NK-92 treated with Interleukin-12 subunit alpha and Interleukin-12 subunit beta, amount 100 ng/mL, for 24 hours (cell line): Measurements from ENCODE around the gene PSPN.
"Not testable (repeated sequence)": the region's sequence is repeated elsewhere in the genome, so short reads cannot be mapped to it uniquely, and the experiment has no call there.

Source experiments
- DNase-seq: peaks from one replicate; lab custom pipeline; 2025; lab: John Stamatoyannopoulos, UW

PSPN gene

GRCh38 chr19:6373096-6373812 lies 2.5 kb downstream of the PSPN start:
- peak; percentile 99 for DNase-seq

- peak; percentile 96 for DNase-seq
Observed at GRCh38 chr19:6372594-6373095, 3.1 kb downstream of the PSPN start, which contains the start of gene ALKBH7. Gene ALKBH7 (plus strand): TSS chr19:6372794. CDS start chr19:6372821, 27 bp downstream.

DNA sequence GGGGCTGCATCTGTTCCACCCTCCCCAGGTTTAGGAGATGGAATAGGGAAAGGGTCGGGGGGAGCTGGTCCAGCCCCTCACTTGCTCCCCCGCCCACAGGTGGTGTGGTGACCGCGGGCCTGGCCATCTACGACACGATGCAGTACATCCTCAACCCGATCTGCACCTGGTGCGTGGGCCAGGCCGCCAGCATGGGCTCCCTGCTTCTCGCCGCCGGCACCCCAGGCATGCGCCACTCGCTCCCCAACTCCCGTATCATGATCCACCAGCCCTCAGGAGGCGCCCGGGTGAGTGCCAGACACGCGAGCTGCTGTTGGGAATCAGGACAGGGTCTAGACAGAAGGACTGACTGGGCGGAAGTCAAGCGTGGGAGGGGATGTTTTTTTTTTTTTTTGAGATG lies 11.4 kb downstream of the PSPN start:
- no peak for DNase-seq

DNA sequence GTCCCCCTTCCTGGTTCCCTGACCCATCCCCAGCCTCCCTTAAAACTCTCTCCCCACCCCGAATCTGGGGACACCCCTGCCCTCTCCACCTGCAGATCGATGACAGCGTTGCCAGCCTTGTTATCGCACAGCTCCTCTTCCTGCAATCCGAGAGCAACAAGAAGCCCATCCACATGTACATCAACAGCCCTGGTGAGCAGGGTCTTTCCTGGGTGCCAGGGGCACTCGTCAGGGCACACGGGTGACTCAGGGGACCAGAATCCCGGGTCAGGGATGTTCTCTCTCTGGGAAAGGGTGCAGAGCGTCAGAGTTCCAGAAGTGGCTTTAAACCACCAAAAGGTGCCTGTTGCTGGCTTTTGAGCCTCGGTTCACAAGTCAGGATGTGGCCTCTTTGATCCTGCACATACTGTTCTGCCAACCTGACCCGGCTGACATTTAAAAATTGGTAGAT lies 13.4 kb downstream of the PSPN start:
- no peak for DNase-seq

DNA sequence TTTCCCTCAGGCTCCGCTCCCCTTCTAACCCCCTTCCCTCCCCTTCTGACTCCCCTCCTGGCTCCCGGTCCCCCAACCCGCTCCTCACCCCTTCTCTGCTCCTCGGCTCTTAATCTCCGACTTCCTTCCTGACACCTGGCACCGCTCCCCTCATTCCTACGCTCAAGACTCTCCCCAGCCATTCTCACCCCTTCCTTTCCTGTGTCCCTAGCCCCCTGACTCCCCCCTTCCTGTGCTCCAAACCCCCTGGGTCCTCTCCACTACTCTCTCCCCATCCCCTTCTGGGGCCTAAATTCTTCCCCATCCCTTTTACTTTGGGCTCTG lies 13.7 kb downstream of the PSPN start:
- no peak for DNase-seq

GRCh38 chr19:6360857-6361216 lies 14.9 kb downstream of the PSPN start:
- DNase-seq, result not testable (repeated sequence)

GRCh38 chr19:6360445-6360844 lies 15.3 kb downstream of the PSPN start:
- not testable (repeated sequence) for DNase-seq

- no peak for DNase-seq
Observed at GRCh38 chr19:6359568-6360341, 16.0 kb downstream of the PSPN start.

DNA sequence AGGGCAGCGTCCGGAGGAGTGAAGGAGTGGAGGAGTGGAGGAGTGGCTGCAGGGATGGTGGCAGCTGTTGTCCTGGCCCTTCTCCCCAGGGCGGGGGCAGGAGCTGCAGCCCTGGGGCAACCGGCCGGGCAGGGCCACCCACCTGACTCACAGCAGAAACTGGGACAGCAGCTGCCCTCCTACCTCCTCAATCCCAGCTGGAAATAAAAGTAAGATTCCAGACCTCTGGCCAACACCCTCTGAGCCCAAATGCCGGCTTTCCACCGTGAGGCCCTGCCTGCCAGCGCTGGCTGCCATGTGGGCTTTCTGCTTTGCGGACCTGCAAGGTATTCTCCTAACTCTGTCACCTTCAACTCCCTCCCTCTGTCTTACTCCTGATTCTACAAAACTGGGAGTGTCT lies 17.7 kb downstream of the PSPN start:
- no peak for DNase-seq

- no peak for DNase-seq
Observed at GRCh38 chr19:6357174-6357573, 18.6 kb downstream of the PSPN start.

DNA sequence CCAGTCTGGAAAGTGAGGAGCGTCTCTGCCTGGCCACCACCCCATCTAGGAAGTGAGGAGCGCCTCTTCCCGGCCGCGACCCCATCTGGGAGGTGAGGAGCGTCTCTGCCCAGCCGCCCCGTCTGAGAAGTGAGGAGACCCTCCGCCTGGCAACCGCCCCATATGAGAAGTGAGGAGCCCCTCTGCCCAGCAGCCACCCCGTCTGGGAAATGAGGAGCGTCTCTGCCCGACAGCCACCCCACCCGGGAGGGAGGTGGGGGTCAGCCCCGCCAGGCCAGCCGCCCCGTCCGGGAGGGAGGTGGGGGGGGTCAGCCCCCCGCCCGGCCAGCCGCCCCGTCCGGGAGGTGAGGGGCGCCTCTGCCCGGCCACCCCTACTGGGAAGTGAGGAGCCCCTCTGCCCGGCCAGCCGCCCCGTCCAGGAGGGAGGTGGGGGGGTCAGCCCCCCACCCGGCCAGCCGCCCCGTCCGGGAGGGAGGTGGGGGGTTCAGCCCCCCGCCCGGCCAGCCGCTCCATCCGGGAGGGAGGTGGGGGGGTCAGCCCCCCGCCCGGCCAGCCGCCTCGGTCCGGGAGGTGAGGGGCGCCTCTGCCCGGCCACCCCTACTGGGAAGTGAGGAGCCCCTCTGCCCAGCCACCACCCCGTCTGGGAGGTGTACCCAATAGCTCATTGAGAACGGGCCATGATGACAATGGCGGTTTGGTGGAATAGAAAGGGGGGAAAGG lies 20.3 kb downstream of the PSPN start:
- not testable (repeated sequence) for DNase-seq

- no peak for DNase-seq
Observed at GRCh38 chr19:6354098-6354674, 21.5 kb downstream of the PSPN start.

- DNase-seq, result no peak
Observed at GRCh38 chr19:6352381-6353165, 23.2 kb downstream of the PSPN start.

DNA sequence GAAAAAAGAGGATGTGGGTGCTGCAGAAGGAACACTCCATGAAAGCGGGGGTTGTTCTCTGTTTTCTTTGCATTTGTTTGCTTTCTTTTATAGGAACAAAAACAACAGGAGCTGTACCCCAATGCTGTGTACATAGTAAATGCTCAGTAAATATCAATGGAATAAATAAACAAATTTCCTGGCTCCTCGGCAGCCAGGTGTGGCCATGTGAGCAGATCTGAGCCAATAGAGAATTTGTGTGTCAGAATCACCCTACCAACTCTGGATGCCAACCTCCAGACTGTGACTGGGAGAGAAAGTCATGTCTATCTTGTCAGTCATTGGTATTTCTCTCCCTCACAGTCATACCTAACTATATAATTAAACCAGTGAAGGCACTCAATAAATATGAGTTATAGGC lies 25.0 kb downstream of the PSPN start:
- no peak for DNase-seq

DNA sequence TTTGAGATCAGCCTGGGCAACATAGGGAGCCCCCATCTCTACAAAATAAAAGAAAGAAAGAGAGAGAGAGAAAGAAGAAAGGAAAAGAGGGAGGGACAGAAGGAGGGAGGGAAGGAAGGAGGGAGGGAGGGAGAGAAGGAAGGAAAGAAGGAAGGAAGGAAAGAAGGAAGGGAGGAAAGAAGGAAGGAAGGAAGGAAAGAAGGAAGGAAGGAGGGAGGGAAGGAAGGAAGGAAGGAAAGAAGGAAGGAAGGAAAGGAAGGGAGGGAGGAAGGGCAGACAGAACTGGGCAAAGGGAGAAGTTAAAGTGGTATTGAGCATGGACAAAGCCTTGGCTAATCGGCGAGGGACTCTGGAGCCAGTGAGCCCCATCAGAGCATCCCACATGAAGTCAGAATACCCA lies 26.5 kb downstream of the PSPN start:
- DNase-seq, result not testable (repeated sequence)

DNA sequence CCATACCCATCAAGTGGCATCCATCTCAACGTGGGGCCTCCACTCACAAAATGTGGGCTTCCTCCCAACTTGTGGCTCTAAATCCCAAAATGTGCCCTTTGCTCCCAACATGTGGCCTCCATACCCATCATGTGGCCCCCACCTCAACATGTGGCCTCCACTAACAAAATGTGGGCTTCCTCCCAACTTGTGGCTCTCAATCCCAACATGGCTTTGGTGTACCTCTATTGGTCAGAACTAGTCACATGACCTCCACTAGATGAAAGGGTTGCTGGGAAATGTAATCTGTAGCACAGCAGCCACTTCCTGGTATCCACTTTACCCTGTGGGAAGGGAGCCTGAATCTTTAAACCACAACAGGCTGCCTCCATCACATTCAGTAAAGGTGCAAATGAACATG lies 32.3 kb downstream of the PSPN start:
- no peak for DNase-seq

DNA sequence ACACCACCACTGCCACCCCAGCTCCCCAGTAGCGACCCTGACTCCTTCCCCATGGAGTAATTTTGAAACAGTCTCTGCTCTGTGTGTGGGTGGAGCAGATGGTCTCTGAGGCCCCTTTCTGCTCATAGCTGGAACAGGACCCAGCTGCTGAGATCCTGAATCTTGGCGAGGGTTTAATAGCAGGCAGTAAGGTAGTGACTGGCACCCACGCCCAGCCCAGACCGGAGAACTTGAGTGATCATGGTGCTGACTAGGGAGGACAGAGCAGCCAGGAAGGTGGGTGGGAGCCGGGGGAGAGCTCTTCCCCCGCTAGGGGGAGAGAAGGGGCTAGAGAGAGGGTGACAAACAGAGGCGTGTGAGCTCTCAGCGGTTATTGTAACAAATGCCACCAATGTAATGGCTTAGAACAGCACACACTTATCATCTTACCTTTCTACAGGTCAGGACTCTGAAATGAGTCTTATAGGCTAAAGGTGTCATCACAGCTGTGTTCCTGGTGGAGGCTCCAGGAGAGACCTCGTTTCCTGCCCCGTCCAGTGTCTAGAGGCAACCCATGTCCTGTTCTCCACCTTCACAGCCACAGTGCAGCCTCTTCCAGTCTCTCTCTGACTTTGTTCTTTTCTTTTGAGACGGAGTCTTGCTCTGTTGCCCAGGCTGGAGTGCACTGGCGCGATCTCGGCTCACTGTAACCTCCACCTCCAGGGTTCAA lies 35.1 kb downstream of the PSPN start:
- no peak for DNase-seq

GRCh38 chr19:6334490-6335285 lies 41.0 kb downstream of the PSPN start:
- DNase-seq, result no peak

DNA sequence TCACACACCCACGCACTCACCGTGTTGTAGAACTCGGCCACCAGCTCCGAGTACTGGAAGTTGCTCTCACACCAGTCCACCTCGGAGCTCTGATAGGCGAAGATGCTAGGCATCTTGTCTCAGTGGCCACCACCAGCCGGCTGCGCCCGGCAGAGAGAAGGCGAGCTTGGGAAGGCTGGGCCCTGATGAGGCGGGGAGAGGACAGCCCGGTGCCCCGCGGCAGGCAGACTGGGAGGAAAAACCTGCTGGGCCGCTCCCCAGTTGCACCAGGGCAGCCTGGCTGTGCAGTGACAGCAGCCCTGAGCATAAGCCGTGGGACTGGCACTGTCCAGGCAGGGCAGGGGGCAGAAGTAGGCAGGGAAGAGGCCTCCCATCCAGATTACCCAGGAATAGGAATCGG lies 42.3 kb downstream of the PSPN start, which contains the start of gene ACER1:
Gene ACER1, minus strand, starts transcription at position 174 of the 400 bp plus-strand sequence. Its CDS starts 61 bp downstream, at position 113.
- no peak for DNase-seq

DNA sequence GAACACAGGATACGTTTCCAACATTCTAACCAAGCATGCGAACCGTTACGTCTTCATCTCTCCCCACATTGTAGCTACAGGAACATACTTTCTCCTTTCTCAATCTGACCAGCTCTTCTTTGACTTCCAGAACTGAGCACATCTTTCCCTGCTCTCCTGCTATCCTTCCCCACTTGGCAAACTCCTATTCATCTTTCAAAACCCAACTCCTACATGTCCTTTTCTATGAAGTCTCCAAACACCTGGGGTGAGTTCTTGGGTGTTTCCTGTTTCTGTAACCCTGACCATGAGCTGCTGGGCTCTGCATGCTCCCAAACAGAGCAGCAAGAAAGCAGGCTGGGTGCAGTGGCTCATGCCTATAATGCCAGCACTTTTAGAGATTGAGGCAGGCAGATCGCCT lies 48.9 kb downstream of the PSPN start:
- no peak for DNase-seq
